GM12865 (cell line): ENCODE results near the gene GSN.

ENCODE experiments used
- DNase-seq: peaks from one replicate; pipeline ENCODE4 v3.0.0; 2010; ENCODE audit warnings: low read depth
- H3K4me3 ChIP-seq: 2 replicates; pipeline ENCODE4 v1.5.1; 2011; ENCODE audit warnings: mild to moderate bottlenecking, low read depth, low read length, control low read depth
- CTCF ChIP-seq: IDR thresholded peaks from 2 replicates; pipeline ENCODE4 v1.5.1; 2011; ENCODE audit warnings: low read length, control low read depth, low read depth, inconsistent platforms; ENCODE audit not compliant: insufficient read depth; ENCODE audit errors: missing control alignments

Gene GSN

GRCh38 chr9:121267689-121268597 is at the start of gene GSN:
Gene GSN, plus strand, starts transcription at chr9:121268162. Its CDS starts 33,810 bp downstream, at chr9:121301972.
- peak; percentile 53 for DNase-seq

GRCh38 chr9:121218357-121219027 is 49.5 kb upstream of the GSN start:
- no peak overlapping the region for H3K4me3 ChIP-seq
- TF ChIP-seq CTCF: no peak
- DNase-seq: no peak

More at GRCh38 chr9:121267689-121268597, at the start of gene GSN:
- no peak for TF ChIP-seq CTCF
- peak within 1 kb of the TSS; percentile 74 for H3K4me3 ChIP-seq

GRCh38 chr9:121219530-121219929 is 48.4 kb upstream of the GSN start:
- TF ChIP-seq CTCF: no peak
- no peak for DNase-seq
- no peak overlapping the region for H3K4me3 ChIP-seq

GRCh38 chr9:121220996-121221663 is 46.8 kb upstream of the GSN start:
- no peak for DNase-seq
- no peak for TF ChIP-seq CTCF
- no peak overlapping the region for H3K4me3 ChIP-seq

- DNase-seq: no peak
- no peak for TF ChIP-seq CTCF
- H3K4me3 ChIP-seq: no peak overlapping the region
These were observed 46.3 kb upstream of the GSN start for GRCh38 chr9:121221664-121222055.

GRCh38 chr9:121222524-121223171 is 45.3 kb upstream of the GSN start:
- no peak overlapping the region for H3K4me3 ChIP-seq
- peak; percentile 43 for TF ChIP-seq CTCF
- DNase-seq: no peak
